Hepatocyte (in vitro differentiated cells): ENCODE measurements around the gene FTCD.

Source experiments
- EZH2phosphoT487 ChIP-seq: fragments of 200-600 bp; sonication (generic); IDR thresholded peaks from one replicate; pipeline ENCODE4 v1.6.1; 2018; ENCODE audit warnings: antibody characterized with exemption, mild to moderate bottlenecking, low read depth, moderate library complexity; ENCODE audit not compliant: unreplicated experiment, severe bottlenecking
- TF ChIP-seq, protein P1 (sequence below): fragments of 200-600 bp; sonication (generic); IDR thresholded peaks from 2 replicates; pipeline ENCODE4 v1.5.1; 2016; ENCODE audit warnings: antibody characterized with exemption, mild to moderate bottlenecking; ENCODE audit not compliant: poor library complexity

DNA sequence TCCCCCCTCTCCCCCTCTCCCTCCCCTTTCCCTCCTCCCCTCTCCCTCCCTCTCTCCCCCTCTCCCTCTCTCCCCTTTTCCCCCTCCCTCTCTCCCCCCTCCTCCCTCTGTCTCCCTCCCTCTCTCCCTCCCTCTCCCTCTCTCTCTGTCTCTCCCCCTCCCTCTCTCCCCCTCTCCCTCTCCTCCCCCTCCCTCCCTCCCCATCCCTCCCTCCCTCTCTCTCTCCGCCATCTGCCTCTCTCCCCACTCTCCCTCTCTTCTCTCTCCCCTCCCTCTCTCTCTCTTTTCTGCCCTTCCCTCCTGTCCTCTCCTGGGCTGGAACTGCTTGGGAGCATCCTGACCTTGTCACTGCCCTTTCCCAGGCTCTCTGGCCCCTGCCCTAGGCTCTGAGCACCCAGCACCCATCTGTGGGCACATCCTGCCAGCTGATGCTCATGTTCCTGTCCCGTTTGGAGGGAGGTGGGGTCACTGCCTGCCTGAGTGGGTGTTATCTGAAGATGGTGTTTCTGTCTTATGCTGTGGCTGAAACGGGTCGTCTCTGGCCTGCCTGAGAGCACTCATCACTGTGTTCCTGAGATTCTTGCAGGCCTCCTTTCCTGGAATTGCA, 10.8 kb downstream of the FTCD start:
- TF ChIP-seq, protein P1, sequence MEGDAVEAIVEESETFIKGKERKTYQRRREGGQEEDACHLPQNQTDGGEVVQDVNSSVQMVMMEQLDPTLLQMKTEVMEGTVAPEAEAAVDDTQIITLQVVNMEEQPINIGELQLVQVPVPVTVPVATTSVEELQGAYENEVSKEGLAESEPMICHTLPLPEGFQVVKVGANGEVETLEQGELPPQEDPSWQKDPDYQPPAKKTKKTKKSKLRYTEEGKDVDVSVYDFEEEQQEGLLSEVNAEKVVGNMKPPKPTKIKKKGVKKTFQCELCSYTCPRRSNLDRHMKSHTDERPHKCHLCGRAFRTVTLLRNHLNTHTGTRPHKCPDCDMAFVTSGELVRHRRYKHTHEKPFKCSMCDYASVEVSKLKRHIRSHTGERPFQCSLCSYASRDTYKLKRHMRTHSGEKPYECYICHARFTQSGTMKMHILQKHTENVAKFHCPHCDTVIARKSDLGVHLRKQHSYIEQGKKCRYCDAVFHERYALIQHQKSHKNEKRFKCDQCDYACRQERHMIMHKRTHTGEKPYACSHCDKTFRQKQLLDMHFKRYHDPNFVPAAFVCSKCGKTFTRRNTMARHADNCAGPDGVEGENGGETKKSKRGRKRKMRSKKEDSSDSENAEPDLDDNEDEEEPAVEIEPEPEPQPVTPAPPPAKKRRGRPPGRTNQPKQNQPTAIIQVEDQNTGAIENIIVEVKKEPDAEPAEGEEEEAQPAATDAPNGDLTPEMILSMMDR = no peak
- no peak for TF ChIP-seq EZH2phosphoT487
